ENCODE results near the gene SNX14.

DNA sequence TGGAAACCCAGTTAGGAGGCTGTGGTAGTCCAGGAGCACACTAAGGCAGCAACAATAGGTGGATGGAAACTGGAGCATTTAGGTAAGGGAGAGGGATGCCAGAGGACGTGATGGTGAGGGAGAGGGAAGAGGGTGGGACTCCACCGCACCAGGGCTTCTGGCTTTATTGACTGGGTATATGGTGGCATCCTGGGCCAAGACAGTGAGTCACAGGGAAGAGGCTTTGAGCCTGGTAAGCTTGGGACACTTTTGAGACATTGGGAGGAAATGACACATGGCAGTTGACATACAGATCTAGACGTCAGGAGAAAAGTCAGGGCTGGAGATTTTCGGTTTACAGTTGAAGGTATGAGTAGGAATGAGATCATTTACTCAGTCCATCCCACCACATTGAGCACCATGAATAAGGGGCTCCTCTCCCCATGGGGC, 128.9 kb downstream of the SNX14 start:
- TF ChIP-seq, protein P1, sequence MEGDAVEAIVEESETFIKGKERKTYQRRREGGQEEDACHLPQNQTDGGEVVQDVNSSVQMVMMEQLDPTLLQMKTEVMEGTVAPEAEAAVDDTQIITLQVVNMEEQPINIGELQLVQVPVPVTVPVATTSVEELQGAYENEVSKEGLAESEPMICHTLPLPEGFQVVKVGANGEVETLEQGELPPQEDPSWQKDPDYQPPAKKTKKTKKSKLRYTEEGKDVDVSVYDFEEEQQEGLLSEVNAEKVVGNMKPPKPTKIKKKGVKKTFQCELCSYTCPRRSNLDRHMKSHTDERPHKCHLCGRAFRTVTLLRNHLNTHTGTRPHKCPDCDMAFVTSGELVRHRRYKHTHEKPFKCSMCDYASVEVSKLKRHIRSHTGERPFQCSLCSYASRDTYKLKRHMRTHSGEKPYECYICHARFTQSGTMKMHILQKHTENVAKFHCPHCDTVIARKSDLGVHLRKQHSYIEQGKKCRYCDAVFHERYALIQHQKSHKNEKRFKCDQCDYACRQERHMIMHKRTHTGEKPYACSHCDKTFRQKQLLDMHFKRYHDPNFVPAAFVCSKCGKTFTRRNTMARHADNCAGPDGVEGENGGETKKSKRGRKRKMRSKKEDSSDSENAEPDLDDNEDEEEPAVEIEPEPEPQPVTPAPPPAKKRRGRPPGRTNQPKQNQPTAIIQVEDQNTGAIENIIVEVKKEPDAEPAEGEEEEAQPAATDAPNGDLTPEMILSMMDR (IDR thresholded peaks at IDR 0.05; ENCODE audit: insufficient read depth, low read length): no peak
- no peak for TF ChIP-seq REST (IDR thresholded peaks at IDR 0.05; ENCODE audit: insufficient replicate concordance, low read depth)

All from HL-60 (cell line).